GM19193 (cell line): ENCODE results near the gene TRAP1.

Experiments
- POLR2A ChIP-seq: IDR thresholded peaks from 4 replicates; pipeline ENCODE4 v1.6.1; 2011; ENCODE audit not compliant: insufficient read depth, insufficient read length; ENCODE audit errors: extremely low read depth

The TRAP1 gene

GRCh38 chr16:3673676-3674377, 43.5 kb downstream of the TRAP1 start:
- no peak for TF ChIP-seq POLR2A

- no peak for TF ChIP-seq POLR2A
These were observed 44.1 kb downstream of the TRAP1 start for GRCh38 chr16:3673201-3673600.

DNA sequence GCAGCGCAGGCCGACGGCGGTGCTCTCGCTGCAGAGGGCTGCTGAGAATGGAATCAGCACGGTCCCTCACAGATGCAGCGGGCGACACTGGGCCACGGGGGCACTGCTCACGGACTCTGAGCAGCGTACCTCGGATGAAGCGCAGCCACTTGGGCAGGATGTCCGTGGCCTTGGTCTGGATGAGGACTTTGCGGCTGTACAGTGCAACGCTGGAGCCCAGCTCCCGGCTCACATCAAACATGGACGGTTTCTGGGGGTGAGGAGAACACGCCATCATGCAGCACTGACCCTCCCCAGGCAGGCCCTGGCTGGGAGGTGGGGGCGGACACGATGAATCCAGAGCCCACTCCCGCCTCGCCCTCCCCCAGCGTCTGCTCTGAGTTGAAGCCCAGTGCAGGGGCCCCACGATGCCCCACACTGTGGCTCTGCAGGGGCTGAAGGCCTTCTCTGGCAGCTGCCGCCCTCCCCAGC, 44.7 kb downstream of the TRAP1 start:
- TF ChIP-seq POLR2A: no peak

GRCh38 chr16:3671424-3671823, 45.9 kb downstream of the TRAP1 start:
- no peak for TF ChIP-seq POLR2A

GRCh38 chr16:3670711-3671110, 46.6 kb downstream of the TRAP1 start:
- TF ChIP-seq POLR2A: no peak

DNA sequence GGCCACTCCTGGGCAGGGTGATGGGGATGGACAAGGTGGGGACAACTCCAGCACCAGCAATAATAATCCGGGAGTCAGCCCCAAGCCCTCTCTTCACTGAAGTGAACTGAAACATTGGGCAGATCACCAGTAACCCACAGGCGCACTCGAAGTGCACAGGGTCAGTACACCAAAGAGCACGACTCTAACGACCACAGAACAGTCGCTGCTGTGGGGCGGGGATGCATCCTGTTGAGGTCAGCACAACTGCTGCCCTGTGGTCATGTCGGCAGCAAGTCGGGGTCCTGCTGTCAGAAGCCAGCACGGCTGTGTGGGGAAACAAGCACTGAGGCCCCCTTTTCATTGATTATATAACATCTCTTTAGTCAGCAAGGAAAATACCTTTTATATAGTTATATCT, 48.2 kb downstream of the TRAP1 start:
- TF ChIP-seq POLR2A: no peak

DNA sequence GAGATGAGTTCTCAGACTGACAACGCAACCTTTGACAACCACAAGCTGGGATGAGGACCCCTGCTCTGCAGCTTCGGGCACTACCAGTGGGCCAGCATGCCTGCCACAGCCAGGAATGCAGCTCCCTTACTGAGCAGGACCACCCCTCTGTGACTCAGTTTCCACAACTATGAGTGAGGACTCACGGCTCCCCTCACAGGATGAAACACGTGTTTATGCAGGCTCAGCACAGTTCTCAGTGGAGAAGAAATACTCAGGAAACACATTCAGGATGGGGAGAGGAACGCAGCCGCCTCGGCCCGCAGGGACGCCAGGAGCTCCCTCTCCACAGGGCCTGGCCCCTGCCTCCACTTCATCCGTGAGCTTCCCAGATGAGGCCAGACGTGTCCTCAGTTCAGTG, 48.7 kb downstream of the TRAP1 start:
- no peak for TF ChIP-seq POLR2A

DNA sequence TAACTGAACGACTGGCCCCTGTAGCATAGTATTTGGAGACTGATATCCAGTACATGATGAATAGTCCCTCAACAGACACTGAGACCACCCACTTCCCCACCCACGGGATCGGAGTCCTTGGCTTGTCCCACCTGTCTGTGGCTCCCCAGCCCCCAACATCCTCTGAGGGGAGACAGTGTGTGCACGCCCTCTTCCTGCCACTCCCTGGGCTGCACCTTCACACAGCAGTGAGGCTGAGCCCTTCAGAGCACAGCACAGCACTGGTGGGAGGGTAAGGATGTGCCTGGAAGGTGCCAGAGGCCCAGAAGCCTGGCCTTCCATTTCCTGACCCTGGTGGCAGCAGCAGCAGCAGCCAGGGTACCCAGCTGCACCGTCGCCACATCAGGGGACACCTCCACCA, 51.8 kb downstream of the TRAP1 start:
- TF ChIP-seq POLR2A: no peak

GRCh38 chr16:3664187-3664896, 53.0 kb downstream of the TRAP1 start:
- TF ChIP-seq POLR2A: no peak

DNA sequence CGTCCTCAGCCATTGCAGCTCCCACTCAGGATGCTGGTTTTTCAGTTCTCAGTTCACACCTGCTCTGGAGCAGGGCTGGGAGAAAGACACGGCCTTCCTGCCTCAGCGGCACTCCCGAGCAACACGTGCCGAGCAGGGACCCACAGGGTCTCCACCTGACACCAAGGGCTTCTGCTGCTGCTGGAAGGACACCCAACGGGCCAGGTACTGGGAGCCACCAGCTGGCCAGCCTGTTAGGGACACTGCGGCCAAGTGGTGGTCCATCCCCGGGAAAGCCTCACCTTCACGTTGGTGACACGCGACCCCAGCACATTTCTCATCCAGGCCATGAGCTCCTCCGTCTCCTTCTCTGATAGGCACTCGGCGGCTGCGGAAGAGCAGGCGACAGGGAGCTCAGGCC, 54.7 kb downstream of the TRAP1 start:
- no peak for TF ChIP-seq POLR2A

DNA sequence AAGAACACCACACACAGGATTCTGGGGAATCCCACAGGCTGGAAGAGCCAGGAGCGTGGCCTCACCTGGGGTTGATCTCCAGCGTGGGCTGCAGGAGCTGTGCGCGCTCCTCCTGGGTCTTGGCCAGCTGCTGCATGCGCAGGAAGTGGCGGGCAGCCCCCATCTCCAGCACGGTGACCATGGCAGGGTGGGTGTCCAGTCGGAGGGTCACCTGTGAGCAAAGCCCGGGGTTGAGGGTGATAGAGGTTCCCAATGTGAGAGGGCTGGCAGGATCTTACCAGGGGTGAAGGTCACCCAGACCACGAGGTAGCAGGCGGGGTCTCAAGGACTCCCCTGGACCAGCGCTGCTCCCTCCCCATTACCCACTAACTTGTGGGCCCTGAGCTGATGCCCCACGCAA, 55.4 kb downstream of the TRAP1 start:
- no peak for TF ChIP-seq POLR2A

GRCh38 chr16:3661311-3661710, 56.0 kb downstream of the TRAP1 start:
- no peak for TF ChIP-seq POLR2A

- TF ChIP-seq POLR2A: no peak
These were observed 58.1 kb downstream of the TRAP1 start for GRCh38 chr16:3659251-3659650.

DNA sequence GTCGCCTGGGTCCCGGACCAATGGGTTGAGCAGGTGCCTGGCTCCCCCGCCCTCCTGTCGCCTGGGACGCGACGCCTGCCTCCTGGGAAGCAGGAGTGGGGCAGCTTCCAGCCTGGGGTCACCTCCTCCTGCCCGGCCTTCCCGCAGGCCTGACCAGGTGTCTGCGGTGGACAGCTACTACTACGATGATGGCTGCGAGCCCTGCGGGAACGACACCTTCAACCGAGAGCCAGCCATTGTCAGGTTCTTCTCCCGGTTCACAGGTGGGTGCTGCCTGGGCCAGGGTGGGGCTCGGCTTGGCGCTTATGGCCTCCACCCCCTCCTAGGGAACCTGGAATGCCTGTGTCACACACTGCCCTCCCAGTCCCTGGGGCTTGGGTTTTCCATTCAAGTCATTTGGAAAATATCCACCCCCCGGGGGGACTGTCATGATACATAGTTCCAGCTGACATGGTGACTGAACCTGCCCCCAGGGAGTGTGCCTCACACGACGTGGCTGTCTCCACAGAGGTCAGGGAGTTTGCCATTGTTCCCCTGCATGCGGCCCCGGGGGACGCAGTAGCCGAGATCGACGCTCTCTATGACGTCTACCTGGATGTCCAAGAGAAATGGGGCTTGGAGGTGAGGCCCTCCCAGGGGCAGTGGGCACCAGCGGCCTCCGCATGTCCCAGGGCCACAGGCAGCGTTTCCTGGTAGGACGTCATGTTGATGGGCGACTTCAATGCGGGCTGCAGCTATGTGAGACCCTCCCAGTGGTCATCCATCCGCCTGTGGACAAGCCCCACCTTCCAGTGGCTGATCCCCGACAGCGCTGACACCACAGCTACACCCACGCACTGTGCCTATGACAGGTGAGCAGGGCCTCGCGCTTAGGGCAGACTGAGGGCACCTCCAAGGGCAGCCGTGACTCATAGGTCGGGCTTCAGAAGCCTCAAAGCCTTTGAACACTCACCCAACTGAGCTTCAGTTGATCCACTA, 60.5 kb downstream of the TRAP1 start:
- no peak for TF ChIP-seq POLR2A
